ENCODE data around the gene PLCB1. TPM values are rescaled to one million over a fixed set of nuclear protein-coding genes. Genes with fewer than 3 reads are reported as not detected.

The PLCB1 gene
- total and polyA plus RNA-seq, 2 of the 4 experiments (the other 2 are of a cell fraction), result 5.6 to 16.1 TPM

- Histone ChIP-seq H3K27ac (ENCODE audit: insufficient read depth, low read length) (no peak overlapping the region), H3K4me3 (ENCODE audit: insufficient read depth, low read depth, low read length) (no peak overlapping the region), H3K27me3 (ENCODE audit: control insufficient read depth, insufficient read depth, low read length) (no peaks in the 10 kb centered on the region), H3K14ac (replicated peaks; ENCODE audit: low read depth, low read length) (peak overlapping the region; percentile 66), H4K8ac (ENCODE audit: low read depth in 2 of 2, low read length in 2 of 2) (peak overlapping the region in 1 of 2 experiments; percentile 36; a peak in 2 of 4 replicates), H2BK15ac (ENCODE audit: low read depth, low read length) (peak overlapping the region; percentile 79; the same call in 2 of the 3 replicates), H3K9me3 (ENCODE audit: control insufficient read depth, insufficient read depth, low read length) (no peaks in the 10 kb centered on the region), H3K56ac (ENCODE audit: extremely low read depth, insufficient read depth, low read length) (no peak overlapping the region), H2AFZ (replicated peaks; ENCODE audit: low read length, poor library complexity) (no peak overlapping the region), H3K23ac (ENCODE audit: low read depth, low read length) (peak overlapping the region; percentile 4; the same call in 1 of the 2 replicates), H4K5ac (ENCODE audit: low read depth, low read length) (peak overlapping the region; percentile 37; the same call in 1 of the 2 replicates), H2BK20ac (ENCODE audit: low read depth, low read length) (peak overlapping the region; percentile 71), H3K18ac (ENCODE audit: low read depth, low read length) (peak overlapping the region; percentile 62; the same call in 1 of the 2 replicates), H4K91ac (ENCODE audit: insufficient read depth, low read depth, low read length) (no peak overlapping the region), H4K20me1 (ENCODE audit: insufficient read depth, low read length) (no peaks in the 10 kb centered on the region), H3K36me3 (ENCODE audit: control insufficient read depth, insufficient read depth, low read length) (no peaks in the 10 kb centered on the region), H3K4me1 (ENCODE audit: control insufficient read depth, insufficient read depth, low read length) (peaks cover 21% of the 10 kb centered on the region), H3K9me1 (ENCODE audit: insufficient read depth, low read length) (peaks cover 3% of the 10 kb centered on the region; the same call in 1 of the 2 replicates), H2AK5ac (ENCODE audit: low read depth, low read length) (peak overlapping the region; percentile 85; the same call in 1 of the 2 replicates), H3K79me1 (ENCODE audit: low read depth in 1 of 2, low read length in 2 of 2) (peaks cover 20 to 49% of the 10 kb centered on the region in 2 experiments), H2BK5ac (ENCODE audit: low read depth, low read length, poor library complexity, severe bottlenecking) (no peak overlapping the region), H2AK9ac (replicated peaks; ENCODE audit: low read depth, low read length, poor library complexity) (no peak overlapping the region), H3K9ac (ENCODE audit: low read depth, low read length) (no peak overlapping the region), H3K4me2 (ENCODE audit: low read depth, low read length) (no peak overlapping the region), H3K4ac (ENCODE audit: low read depth, low read length) (peak overlapping the region; percentile 63), H2BK120ac (ENCODE audit: low read depth, low read length) (peak overlapping the region; percentile 44; the same call in 1 of the 2 replicates)
- POLR2A ChIA-PET (ENCODE audit: unreplicated experiment), result no interaction called here
- in situ Hi-C loops (cut with MboI; ENCODE audit: low sequenced_read_pairs), result no loop called here
- dilution Hi-C loops (cut with HindIII; ENCODE audit: low sequenced_read_pairs, unreplicated experiment), result no loop called here
- ATAC-seq (ENCODE audit: low read depth) (no peak), DNase-seq (no peak)
- WGBS, 2 experiments (ENCODE audit: extremely low coverage in 2 of 2, insufficient read length in 1 of 2), result 100% methylated on average over 1 of the region's 5 CpGs; no CpG with 5 or more reads in 1 of the 2 experiments
- CTCF ChIA-PET, result no interaction called here
- no TSS peak for BruUV-seq (replicated peaks)
- intact Hi-C loops (cut with micrococcal nuclease), result no loop called here
- TF ChIP-seq CEBPB (IDR thresholded peaks at IDR 0.05; ENCODE audit: low read depth, low read length) (no peak), CTCF (conservative IDR thresholded peaks at IDR 0.05; ENCODE audit: low read depth, low read length) (no peak), FOS (IDR thresholded peaks at IDR 0.05; ENCODE audit: low read depth, low read length) (no peak), MXI1 (IDR thresholded peaks at IDR 0.05; ENCODE audit: borderline replicate concordance, low read depth, low read length) (no peak), BHLHE40 (IDR thresholded peaks at IDR 0.05; ENCODE audit: low read depth, low read length) (no peak), MAZ (IDR thresholded peaks at IDR 0.05; ENCODE audit: borderline replicate concordance, low read depth, low read length) (no peak), RAD21 (IDR thresholded peaks at IDR 0.05; ENCODE audit: low read length) (no peak), NFE2L2 (IDR thresholded peaks at IDR 0.05; ENCODE audit: low read depth, low read length) (no peak), RFX5 (IDR thresholded peaks at IDR 0.05; ENCODE audit: low read depth, low read length) (no peak), SMC3 (IDR thresholded peaks at IDR 0.05; ENCODE audit: low read depth, low read length) (no peak), RCOR1 (IDR thresholded peaks at IDR 0.05; ENCODE audit: insufficient replicate concordance, low read length) (no peak), POLR2A (IDR thresholded peaks at IDR 0.05; ENCODE audit: low read depth, low read length) (no peak), CHD1 (IDR thresholded peaks at IDR 0.05; ENCODE audit: low read depth, low read length) (no peak), MAFK (IDR thresholded peaks at IDR 0.05; ENCODE audit: low read depth, low read length) (no peak)
- TF ChIP-seq, protein P1, sequence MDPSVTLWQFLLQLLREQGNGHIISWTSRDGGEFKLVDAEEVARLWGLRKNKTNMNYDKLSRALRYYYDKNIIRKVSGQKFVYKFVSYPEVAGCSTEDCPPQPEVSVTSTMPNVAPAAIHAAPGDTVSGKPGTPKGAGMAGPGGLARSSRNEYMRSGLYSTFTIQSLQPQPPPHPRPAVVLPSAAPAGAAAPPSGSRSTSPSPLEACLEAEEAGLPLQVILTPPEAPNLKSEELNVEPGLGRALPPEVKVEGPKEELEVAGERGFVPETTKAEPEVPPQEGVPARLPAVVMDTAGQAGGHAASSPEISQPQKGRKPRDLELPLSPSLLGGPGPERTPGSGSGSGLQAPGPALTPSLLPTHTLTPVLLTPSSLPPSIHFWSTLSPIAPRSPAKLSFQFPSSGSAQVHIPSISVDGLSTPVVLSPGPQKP (IDR thresholded peaks at IDR 0.05; ENCODE audit: borderline replicate concordance, low read depth, low read length), result no peak
Measured at GRCh38 chr20:8216375-8217200, 84.5 kb downstream of the PLCB1 start.
